Gastrocnemius medialis (tissue), 4 donors: ENCODE data around the gene IFNG.

ENCODE experiments used
- POLR2A ChIP-seq, 2 donors: fragments of 450-650 bp; IDR thresholded peaks; one replicate each; pipeline ENCODE4 v1.6.1; 2017; ENCODE audit warnings: antibody characterized with exemption in 2 of 2, mild to moderate bottlenecking in 2 of 2, moderate library complexity in 2 of 2
- TF ChIP-seq, protein P1 (sequence below), 5 experiments: fragments of 450-650 bp in 3 of 5; fragments of 200-600 bp in 2 of 5; sonication (generic) in 2 of 5; IDR thresholded peaks in 4 of 5; conservative IDR thresholded peaks in 1 of 5; 1 replicate in 4 of 5; 2 replicates in 1 of 5; pipeline ENCODE4 v1.5.1; 2016 to 2019; ENCODE audit warnings: antibody characterized with exemption in 5 of 5, mild to moderate bottlenecking in 3 of 5, moderate library complexity in 3 of 5

DNA sequence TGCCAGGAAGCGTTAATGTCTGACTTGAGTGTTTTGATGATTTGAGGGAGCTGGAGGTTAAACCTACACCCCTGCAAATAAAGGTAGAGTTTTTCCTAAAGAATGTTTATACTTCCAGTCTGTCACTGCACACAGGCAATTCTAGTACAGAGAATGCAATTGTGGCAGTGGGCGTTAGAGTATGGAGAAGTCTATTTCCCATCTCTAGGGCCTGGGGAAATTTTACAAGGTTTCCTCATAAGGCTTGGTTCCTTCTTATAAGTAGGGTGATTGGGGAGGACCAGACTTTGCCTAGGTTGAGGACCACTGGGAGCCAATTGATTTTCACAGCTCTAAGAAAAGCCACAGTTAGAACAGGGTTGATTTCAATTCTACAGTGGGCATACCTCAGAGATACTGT lies 44.3 kb downstream of the IFNG start:
- TF ChIP-seq POLR2A (IDR thresholded peaks at IDR 0.05), result no peak
- TF ChIP-seq, protein P1, sequence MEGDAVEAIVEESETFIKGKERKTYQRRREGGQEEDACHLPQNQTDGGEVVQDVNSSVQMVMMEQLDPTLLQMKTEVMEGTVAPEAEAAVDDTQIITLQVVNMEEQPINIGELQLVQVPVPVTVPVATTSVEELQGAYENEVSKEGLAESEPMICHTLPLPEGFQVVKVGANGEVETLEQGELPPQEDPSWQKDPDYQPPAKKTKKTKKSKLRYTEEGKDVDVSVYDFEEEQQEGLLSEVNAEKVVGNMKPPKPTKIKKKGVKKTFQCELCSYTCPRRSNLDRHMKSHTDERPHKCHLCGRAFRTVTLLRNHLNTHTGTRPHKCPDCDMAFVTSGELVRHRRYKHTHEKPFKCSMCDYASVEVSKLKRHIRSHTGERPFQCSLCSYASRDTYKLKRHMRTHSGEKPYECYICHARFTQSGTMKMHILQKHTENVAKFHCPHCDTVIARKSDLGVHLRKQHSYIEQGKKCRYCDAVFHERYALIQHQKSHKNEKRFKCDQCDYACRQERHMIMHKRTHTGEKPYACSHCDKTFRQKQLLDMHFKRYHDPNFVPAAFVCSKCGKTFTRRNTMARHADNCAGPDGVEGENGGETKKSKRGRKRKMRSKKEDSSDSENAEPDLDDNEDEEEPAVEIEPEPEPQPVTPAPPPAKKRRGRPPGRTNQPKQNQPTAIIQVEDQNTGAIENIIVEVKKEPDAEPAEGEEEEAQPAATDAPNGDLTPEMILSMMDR (IDR thresholded peaks at IDR 0.05 in 4 of 5, conservative IDR thresholded peaks at IDR 0.05 in 1 of 5), result no peak
